Dermis lymphatic vessel endothelial cell (primary cell): Measurements from ENCODE around the gene TADA2A. TPM values are rescaled to one million over a fixed set of nuclear protein-coding genes. Genes with fewer than 3 reads are reported as not detected.

ENCODE experiments used
- total RNA-seq: library from RNA; depleted of rRNA; stranded (reverse); fragments of >200 nt; gene quantifications from 2 replicates; pipeline ENCODE4 v1.2.1, GENCODE V29; 2014

Gene TADA2A, protein sequence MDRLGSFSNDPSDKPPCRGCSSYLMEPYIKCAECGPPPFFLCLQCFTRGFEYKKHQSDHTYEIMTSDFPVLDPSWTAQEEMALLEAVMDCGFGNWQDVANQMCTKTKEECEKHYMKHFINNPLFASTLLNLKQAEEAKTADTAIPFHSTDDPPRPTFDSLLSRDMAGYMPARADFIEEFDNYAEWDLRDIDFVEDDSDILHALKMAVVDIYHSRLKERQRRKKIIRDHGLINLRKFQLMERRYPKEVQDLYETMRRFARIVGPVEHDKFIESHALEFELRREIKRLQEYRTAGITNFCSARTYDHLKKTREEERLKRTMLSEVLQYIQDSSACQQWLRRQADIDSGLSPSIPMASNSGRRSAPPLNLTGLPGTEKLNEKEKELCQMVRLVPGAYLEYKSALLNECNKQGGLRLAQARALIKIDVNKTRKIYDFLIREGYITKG
- 14.7 and 18.0 TPM in 2 replicates for total RNA-seq

DNA sequence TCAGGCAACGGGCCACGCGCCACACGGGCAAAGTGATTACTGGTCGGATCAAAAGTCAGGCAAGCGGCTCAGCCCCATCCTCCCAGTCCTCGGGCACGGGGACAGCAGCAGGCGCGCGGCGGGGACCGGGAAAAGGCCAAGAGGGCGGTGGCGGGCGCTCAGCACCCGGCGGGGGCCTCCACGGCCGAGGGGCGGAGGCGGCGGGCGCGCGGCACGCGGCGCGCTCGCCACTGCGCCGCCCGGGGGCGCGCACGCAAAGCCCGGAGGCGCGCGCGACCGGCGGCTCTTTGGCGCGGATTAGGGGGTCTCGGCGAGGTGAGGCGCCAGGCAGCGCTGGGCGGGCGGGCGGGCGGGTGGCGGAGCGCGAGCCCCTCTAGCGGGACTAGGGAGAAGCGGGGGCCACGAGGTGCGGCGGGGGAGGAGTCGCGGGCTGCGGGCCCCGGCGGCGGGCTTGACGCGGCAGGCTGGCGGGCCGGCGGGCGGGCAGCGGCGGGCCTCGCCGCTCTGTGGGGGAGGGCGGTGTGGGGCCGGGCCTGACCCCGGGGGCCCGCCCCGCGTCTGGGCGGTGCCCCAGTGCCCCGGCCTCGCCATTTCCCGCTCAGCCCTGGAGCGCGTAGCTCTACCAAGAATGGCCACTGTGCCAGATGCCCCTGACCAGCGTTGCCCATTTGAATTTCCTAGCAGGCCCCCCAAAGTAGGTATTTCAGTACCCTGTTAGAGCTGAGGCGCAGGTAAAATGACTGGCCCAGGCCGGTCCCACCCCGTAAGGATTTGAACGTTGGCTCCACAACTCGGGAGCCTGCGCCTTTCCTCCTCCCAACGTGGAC is at the start of gene TADA2A, which contains the start of gene ACACA:
Gene TADA2A (plus strand): TSS at position 252 of the 827 bp plus-strand sequence. CDS start 4,480 bp downstream, outside the sequence.
Gene ACACA (minus strand): TSS at position 202 of the 827 bp plus-strand sequence. CDS start 537 bp downstream, outside the sequence.

GRCh38 chr17:37375706-37376105 is 31.0 kb upstream of the TADA2A start, which contains the start of gene C17orf78:
C17orf78 (plus strand) TSS chr17:37375985; CDS start chr17:37376093, 108 bp downstream.

DNA sequence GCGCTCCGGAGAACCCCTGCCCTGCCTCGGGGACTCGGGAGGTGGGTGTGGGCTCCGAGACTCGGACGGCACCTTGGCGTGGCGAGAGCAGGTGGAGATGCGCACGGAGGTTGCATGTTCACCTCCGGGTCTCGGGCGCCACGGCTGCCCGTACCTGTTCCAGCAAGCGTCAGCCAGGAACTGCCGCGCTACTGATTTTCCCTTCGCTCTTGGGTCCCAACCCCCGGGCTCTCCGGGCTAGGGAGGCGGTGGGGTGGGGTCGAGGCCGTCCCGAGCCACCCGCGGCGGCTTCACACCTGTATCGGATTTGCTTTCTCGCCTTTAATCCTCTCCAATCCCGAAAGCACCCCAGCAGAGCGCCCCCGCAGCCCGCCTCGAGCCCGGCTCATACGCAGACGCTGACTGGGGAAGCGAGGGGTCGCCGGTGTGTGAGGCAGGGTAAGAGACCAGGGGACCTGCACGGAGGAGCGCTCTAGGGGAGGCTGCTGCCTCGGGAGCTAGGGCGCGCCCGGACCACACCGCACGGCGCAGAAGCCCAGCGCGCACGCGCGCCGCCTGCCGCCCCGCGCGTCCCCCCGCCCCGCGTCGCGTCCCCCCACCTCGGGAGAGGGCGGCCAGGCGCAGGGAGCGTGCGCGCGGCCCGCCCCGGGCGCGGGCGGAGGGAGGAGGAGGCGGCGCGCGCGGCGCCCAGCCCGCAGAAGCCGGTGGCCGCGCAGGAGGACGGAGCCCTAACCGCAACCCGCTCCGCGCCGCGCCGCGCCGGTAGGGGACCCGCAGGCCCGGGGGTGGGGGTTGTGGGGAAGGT is 82.7 kb downstream of the TADA2A start, which contains the start of gene DUSP14:
Gene DUSP14 (plus strand): TSS at position 695 of the 805 bp plus-strand sequence. CDS start 22,382 bp downstream, outside the sequence.

Other genes starting within 250 kb of the TADA2A start
- gene C17orf78, start 30.9 kb upstream of the TADA2A start, total RNA-seq: not detected in 2 replicates
- gene ACACA, start 50 bp upstream of the TADA2A start, total RNA-seq: 28.1 and 32.8 TPM in 2 replicates
- gene DUSP14, start 83.0 kb downstream of the TADA2A start, total RNA-seq: 17.5 and 17.7 TPM in 2 replicates
- gene SYNRG, start 202.5 kb downstream of the TADA2A start, total RNA-seq: 13.3 and 18.7 TPM in 2 replicates
- gene DDX52, start 236.6 kb downstream of the TADA2A start, total RNA-seq: 20.3 and 27.2 TPM in 2 replicates